Fibroblast of skin of right biceps (primary cell): ENCODE results near the gene RETREG1.
"Not testable (repeated sequence)": the region's sequence is repeated elsewhere in the genome, so short reads cannot be mapped to it uniquely, and the experiment has no call there.

Source experiments
- DNase-seq: peaks from one replicate; pipeline ENCODE4 v3.0.0-alpha.2; 2013

RETREG1 gene, protein sequence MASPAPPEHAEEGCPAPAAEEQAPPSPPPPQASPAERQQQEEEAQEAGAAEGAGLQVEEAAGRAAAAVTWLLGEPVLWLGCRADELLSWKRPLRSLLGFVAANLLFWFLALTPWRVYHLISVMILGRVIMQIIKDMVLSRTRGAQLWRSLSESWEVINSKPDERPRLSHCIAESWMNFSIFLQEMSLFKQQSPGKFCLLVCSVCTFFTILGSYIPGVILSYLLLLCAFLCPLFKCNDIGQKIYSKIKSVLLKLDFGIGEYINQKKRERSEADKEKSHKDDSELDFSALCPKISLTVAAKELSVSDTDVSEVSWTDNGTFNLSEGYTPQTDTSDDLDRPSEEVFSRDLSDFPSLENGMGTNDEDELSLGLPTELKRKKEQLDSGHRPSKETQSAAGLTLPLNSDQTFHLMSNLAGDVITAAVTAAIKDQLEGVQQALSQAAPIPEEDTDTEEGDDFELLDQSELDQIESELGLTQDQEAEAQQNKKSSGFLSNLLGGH

DNA sequence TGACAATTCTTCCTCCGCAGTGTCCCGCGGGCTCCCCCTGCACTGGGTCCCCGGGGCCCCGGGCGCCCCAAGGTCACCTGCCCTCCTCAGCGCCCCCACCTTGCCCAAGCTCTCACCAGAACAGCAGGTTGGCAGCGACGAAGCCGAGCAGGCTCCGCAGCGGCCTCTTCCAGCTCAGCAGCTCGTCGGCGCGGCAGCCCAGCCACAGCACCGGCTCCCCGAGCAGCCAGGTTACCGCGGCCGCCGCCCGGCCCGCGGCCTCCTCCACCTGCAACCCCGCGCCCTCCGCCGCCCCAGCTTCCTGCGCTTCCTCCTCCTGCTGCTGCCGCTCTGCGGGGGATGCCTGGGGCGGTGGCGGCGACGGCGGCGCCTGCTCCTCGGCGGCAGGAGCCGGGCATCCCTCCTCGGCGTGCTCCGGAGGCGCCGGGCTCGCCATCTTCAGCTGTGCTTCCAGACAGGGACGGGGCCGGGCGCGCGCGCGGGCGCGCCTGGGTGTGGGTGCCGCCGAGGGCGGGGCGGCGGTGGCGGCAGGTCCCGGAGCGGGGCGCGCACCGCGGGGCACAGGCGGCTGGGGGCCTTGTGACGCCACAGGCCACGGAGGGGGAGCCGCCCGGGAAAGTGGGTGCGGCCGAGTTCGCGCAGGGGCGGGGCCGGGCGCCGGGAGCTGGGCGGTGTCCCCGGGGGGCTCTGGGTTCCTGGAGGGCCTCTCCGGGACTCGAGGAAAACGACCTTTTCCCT is at the start of gene RETREG1:
RETREG1 (minus strand) TSS at position 462 of the 738 bp plus-strand sequence; CDS start at position 436, 26 bp downstream.
- DNase-seq: peak; percentile 20

DNA sequence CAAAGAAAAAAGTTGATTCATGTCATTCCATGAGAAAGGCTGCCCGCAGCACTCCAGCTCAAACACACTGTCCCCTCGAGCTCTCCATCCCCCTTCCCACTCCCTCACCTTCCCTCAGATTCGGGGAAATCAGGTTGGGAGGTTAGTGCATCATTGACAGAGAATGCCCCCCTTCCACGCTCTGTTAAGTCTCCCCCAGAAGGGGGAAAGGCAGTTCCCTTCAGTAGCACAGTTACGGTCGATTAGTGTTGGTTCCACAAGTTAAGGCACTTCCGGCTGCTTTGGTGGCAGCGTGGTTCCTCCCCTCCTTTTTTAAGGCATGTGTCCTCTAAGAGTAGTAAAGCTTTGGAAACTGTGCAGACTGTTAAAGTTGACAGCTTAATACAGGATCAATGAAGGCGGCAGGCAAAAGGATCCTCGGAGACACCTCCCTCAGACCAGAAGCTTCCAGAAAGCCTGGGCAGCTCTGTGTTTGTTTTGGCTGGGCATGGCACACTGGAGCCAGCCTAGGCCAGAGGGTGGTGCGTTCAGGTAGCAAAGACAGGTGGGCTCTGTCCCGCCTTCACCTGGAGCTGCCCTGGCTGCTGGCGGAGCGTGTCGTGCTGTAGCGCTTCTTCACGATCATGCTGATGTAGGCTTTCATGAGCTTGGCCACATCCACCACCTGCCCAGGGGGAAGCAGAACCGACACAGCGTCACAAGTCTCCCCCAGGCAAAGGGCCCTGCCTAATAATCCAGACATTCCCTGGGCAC is 49.5 kb upstream of the RETREG1 start:
- DNase-seq: no peak

DNA sequence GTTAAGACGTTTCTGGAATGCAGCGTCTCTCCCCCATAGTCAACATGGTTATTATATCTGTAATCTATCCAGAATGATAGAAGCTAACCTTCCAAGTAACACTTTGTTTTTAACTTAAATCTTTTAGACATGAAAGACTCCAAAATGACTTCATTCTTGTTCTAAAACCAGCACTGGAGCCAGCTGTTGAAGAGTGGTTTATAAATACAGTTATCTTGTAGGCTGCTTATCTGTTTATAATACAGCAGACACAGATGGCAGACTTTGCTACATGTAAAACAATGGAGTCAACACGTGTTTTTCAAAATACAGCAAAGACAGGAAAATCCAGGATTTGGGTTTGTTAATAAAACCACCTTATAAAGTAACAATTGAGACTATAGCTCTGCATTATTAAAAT is 48.8 kb upstream of the RETREG1 start:
- DNase-seq: no peak

DNA sequence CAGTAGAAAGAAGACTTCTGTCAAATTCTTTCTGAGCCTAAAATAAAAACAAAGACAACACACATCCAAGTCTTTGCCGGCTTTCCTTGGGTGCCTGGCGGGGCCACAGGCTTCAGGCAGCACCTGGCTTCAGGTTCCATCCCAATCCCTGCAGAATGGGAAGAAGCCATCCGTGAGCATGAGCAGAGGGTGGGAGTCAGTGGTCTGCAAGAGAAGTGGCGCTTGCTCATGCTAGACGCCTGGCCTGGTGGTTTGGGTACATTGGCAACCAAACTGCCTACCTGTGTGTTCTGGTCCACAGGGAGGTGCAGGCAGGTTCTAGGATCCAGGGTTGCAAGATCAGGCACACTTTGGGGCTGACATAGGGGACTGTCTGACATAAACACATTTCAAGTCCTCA is 47.6 kb upstream of the RETREG1 start:
- no peak for DNase-seq

DNA sequence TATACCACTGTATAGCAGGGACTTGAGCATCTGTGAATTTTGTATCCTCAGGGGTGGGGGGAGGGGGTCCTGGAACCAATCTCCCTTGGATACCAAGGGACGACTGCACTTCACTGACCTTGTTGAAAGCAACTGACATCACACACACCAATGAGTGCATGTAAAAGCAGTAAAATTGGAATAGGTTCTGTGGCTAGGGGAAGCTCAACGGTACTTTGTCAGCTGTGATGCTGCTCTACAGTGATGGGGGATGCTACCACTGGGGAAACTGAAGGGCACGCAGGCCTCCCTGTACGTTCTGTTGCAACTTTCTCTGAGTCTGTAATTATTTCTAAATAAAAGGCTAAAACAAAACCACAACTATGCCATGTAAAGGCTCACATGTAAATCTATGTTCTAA is 47.0 kb upstream of the RETREG1 start:
- peak; percentile 28 for DNase-seq

DNA sequence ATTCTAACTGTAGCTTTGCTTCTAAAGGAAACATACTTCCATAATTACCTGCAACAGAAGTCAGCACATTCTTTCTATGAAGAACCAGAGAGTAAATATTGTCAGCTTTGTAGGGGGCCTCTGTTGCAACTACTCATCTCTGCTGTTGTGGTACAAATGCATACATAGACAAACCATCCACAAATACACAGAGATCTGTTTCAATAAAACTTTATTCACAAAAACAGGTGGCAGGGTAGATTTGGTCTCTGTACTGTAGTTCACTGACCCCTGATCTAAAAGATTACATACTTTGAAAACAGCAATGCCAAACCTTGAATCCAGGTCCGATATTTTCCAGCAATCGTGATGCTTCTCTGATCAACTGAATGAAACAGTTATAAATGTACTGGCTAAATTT is 44.9 kb upstream of the RETREG1 start:
- DNase-seq: no peak

DNA sequence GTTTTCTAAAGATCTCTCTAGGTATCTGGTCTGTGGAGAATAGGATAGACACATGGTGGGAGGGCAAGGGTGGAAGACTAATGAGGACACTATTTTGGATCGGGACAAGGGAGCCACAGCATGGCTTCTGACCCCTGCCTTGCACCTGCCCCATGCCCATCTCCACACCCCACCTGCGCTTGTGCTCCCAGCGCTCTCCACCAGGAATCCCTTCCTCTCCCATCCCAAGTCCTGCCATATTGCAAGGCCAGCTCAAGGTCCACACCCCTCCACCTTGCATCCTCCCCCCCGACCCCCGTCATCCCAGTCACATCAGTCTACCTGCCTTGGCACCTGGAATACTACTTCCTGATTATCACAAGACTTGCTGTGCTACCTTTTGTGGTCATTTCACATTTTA is 44.2 kb upstream of the RETREG1 start:
- no peak for DNase-seq

DNA sequence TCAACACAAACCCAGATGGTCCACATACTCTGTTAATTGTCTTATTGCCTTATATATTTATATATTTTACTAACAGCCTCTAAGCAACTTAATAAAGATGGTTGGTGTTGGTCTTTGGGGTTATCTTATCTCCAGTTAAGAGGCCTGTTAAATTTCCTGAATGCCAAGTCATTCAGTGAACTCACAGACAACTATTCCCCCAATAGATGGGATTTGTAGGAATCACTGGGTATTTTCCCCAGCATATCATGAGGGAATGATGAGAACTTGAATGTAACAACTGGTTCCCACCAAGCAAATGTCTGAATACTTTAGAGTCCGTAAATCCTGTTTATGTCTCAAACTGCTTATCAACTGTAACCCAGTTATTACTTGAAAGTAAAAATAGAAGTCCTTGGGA is 42.7 kb upstream of the RETREG1 start:
- DNase-seq: no peak

DNA sequence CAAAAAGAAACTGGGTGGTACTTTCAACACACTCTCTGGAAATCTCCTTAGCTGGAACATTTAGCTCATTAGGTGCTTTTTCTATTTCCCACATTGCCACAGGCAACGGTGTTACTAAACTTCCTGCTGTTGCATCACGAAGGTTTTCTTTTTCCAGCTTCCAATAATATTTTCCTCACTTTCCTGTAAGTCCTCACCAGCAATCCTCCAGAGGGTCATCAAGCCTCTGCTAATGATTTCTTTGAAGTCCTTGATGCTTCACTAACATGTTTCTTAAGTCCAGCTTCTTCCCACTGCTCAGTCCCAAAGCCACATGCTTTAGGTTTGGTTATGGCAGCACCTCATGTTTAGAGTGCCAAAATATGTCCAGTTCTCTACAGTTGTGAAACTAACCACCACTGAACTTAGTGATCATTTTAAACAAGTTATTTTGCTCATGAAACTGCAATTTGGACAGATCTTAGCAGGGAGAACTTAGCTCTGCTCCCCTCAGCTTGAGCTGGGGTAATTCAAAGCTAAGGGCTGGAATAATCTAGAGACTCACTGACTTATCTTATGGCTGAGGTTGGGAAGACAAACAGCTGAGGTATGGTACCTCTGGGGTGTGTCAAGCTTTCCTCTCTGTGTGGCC is 39.9 kb upstream of the RETREG1 start:
- DNase-seq: no peak

DNA sequence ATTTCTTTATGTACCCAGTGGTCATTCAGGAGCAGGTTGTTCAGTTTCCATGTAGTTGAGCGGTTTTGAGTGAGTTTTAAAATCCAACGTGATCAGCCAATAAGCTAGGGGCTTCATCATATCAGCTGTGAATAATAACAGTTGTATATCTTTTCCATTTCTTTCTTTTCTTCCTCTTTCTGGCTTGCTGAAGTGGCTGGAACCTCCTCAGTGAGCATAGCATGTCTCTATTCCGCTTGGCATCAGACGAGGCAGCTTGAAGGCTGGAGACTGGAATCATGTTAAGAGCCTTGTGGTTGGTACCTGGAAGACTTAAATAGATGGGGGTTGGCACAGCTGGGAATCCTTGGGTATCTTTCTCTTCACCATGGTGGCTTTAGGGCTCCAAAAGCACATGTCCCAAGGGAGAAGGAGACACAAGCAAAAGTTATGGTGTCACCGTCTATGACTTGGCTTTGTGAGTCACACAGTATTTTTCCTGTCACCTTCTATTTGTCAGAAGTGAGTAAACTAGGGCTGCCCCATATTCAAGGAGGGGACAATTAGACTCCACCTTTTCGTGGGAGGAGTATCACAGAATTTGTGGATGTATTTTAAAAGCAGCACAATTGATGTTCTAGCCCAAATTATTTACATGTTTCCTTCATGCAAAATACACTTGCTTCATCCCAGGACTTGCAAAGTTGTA is 38.0 kb upstream of the RETREG1 start:
- DNase-seq: no peak

DNA sequence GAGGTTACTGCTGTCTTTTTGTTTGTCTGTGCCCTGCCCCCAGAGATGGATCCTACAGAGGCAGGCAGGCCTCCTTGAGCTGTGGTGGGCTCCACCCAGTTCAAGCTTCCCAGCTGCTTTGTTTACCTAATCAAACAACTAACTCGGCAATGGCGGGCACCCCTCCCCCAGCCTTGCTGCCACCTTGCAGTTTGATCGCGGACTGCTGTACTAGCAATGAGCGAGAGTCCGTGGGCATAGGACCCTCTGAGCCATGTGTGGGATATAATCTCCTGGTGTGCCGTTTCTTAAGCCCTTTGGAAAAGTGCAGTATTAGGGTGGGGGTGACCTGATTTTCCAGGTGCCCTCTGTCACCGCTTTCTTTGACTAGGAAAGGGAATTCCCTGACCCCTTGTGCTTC is 31.9 kb upstream of the RETREG1 start:
- DNase-seq: not testable (repeated sequence)

DNA sequence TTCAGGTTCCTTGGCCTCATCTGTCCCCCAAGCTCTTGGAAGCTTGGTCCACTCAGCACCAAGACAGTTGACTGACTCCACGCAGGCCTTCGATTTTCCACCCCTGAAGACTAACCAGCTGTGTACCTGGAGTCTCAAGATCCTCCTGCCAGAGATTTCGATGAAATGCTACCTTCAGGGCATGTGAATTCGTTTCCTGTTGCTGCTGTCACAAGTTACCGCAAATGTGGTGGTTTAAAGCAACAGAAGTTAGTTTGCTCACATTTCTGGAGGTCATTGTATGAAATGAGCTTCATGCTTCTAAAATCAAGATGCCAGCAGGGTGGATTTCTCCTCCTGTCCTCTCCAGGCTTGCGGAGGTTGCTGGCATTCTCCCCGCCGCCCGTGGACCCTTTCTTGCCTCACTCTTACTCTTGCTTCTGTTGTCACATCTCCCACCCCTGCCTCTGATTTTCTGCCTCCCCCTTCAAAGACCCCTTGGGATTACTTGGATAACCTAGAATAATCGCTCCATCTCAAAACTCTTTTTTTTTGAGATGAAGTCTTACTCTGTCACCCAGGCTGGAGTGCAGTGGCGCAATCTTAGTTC is 27.6 kb upstream of the RETREG1 start:
- no peak for DNase-seq

DNA sequence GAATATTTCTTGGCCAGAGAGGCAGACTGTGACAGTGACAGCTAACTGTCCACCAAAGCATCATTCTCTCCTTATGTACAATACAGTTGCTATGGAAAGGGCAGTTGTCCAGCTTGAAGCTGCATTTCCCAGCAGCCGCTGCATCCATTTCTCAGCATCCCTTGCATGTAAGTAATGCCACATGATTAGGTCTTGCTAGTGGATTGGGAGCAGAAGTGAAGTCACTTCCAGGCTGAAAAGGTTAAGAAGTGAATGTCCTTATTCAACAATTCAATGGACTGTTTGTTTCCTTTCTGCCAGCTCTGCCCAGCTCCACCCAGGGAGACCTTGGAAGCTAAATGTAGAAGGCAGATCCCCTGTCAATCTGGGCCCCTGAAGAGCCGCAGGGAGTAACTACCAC is 26.1 kb upstream of the RETREG1 start:
- no peak for DNase-seq

DNA sequence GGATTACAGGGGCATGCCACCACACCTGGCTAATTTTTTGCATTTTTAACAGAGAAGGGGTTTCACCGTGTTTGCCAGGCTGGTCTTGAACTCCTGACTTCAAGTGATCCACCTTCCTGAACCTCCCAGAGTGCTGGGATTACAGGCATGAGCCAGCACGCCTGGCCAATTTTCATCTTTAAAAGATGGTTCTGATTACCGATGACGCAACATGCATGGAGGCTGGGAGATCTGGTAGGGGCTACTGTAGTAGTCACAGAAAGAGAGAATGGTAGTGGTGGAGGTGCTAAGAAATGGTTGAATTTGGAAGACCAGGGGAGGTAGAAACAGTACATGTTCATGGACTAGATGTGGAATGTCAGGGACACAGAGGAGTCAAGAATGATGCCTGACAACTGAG is 22.4 kb upstream of the RETREG1 start:
- no peak for DNase-seq

DNA sequence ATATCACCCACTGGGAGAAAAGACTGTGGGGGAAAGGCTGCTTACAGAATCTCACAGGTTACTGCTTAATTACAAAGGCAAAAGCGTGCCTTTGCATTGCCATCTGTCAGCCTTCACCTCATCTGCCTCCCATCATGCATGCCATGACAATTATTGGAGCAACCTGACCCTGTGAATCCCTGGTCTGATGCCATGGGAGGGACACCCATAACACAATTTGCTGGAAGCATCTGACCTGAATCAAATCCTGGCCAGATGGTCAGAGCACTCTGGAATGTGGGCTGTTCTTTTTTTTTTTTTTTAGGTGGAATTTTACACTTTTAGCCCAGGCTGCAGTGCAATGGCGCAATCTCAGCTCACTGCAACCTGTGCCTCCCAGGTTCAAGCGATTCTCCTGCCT is 11.6 kb upstream of the RETREG1 start:
- no peak for DNase-seq

DNA sequence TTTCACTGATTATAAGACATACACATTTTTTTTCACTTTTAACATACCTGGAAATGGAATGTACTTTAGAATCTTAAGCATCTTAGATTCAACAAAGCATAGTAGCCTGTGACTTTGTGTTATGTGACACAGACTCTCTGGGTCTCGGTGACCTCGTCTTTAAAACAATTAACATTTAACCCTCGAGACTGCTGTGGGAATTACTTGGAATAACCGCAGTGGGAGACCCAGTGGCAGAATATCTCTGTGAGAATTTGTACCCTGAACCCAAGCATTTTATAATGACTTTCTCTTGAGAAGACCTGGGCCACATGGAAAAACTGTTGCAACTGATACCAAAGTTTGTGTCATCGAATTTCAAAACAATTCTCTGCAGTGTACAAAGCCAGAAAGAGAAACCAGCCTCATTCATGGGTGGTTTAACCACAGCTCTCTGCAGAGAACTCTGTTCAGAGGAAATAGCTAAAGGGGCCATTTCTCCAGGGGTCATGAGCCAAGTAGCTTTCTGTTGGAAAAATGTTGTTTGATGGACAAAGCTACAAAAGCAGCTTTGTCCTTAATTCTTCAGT is 10.0 kb upstream of the RETREG1 start:
- DNase-seq: no peak

DNA sequence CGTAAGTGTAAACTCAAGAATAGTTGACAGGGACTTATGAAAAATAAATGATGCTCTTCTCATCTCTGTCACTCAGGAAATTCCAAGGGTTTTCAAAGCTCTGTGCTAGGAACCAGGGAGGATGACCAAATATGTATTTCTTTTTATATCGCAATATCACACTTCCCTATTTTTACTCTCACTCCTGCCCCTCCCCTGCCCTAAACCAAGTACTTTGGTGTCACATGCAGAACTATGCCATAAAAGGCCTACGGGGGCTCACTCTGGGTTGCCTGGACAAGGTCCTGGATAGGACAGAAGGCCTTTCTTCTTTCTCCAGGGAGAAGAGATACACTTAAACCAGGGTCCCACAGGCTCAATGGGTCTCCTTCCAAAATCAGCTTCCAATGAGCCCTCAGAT is 8.3 kb upstream of the RETREG1 start:
- no peak for DNase-seq

DNA sequence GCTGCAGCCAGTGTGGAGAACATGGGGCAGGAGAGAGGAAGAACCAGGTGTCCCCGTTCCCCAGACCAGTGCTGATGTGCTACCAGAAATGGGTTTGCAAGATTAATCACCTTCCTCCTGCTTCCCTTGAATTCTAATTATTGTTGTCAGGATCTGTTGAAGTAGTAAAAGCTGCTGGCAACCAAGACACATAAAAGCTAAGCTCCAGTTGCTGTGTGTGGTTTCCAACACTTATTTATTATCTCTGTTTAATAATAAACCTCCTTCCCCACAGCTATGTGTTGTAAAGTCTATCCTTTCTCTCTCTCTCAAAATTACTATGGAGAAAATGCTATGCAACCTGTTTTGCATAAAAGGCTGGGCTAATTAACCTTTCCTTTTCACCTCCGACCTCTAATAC is 2.3 kb upstream of the RETREG1 start:
- no peak for DNase-seq

DNA sequence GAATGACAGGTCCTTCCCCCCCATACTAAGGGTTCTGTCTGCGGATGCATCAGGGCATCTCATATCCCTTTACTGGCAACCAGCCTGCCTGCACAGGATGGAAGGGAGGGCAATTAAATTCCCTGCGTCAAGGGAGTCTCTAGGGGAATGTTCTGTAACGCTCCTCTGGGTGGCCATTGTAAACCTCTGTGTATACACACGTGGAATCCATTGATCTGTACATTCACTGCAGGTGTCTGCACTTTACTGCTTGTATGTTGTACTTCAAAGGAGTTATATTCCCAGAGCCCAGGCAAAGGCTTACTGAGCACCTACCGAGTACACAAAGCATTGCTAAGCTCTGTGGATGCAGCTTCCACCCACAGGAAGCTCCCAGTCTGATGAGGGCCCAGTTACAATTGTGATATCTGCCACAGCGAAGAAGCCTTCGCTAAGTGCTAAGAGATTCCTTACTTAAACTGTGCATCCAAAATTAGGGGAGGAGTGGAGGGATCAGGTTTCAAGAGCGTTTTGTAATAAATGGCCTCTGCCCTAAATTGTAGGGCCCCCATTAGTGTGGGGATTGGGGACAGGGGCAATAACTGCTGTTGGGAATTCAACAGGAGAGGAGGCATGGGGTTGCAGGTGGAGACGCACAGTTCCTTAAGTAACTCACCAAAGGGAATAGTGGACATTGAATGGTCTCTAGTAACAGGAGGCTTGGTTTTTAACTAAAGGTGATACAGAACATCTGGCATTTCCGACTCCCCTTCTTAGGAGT is 1.5 kb upstream of the RETREG1 start:
- DNase-seq: no peak

DNA sequence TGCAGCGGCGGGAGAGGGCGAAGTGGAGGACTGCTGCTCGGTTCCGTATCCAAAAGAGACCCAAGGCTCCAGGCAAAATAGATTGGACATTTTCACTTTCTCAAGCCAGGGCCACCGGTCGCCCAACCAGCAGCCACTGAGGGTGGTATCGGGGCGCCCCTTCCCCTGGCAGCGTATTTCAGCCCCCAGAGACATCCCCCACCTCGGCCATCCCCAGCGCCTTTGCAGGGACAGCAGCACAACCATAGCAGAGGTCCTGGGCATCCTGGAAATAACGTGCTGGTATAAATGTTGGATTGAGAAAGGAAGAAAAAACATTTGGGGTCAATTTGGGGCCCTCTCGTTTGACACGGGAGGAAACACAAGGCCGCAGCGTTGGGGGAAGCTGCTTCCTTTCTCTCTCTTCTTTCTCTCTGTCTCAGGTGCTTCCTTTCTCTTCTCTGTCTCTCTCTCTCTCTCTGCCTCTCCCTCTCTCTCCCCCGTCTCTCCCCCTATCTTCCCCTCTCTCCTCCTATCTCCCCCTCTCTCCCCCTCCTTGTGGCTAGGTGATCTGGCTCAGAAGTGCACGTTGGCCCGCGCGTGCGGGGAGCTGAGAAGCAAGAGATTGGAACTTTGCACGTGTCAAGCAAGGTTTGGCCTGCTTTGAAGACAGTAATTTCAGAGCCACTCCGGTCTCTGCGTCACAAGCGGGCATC is 624 bp upstream of the RETREG1 start:
- DNase-seq: no peak
